ENCODE results near the gene RABGEF1. TPM values are rescaled to one million over a fixed set of nuclear protein-coding genes. Genes with fewer than 3 reads are reported as not detected.
"Not testable (repeated sequence)": the region's sequence is repeated elsewhere in the genome, so short reads cannot be mapped to it uniquely, and the experiment has no call there.

Gene RABGEF1
- total and polyA plus RNA-seq, 3 donors from 2014 or later: 62.5 to 78.4 (median 70.2) TPM

- 75 to 79% methylated on average over 6 of the region's 6 CpGs for WGBS, 2 donors
- intact Hi-C loops (cut with DNase I; ENCODE audit: low total_unique reads): no loop called here
- no peak overlapping the region for H3K4me3 ChIP-seq
These were observed 2.9 kb upstream of the RABGEF1 start for GRCh38 chr7:66737667-66738066.

GRCh38 chr7:66739477-66739876 is 1.1 kb upstream of the RABGEF1 start:
- no peaks in the 10 kb centered on the region for H3K27me3 ChIP-seq
- H3K4me3 ChIP-seq: peak overlapping the region; percentile 86 to 91
- intact Hi-C loops (cut with DNase I; ENCODE audit: low total_unique reads): no loop called here
- peaks cover 7% of the 10 kb centered on the region for H3K4me1 ChIP-seq
- peak overlapping the region in 1 of 2 donors; percentile 95 for H3K27ac ChIP-seq
- H3K9me3 ChIP-seq: no peaks in the 10 kb centered on the region
- no peak for TF ChIP-seq POLR2A (IDR thresholded peaks at IDR 0.05)
- TF ChIP-seq CTCF (IDR thresholded peaks at IDR 0.05): no peak
- no peaks in the 10 kb centered on the region for H3K36me3 ChIP-seq (ENCODE audit: low read depth, missing control alignments)
- no peak for DNase-seq
- WGBS, 2 donors: 64 to 67% methylated on average over 14 of the region's 14 CpGs

More at GRCh38 chr7:66737667-66738066, 2.9 kb upstream of the RABGEF1 start:
- no peaks in the 10 kb centered on the region for H3K27me3 ChIP-seq
- no peak overlapping the region for H3K27ac ChIP-seq
- no peaks in the 10 kb centered on the region for H3K36me3 ChIP-seq (ENCODE audit: low read depth, missing control alignments)
- no peaks in the 10 kb centered on the region for H3K9me3 ChIP-seq
- no peak for DNase-seq
- TF ChIP-seq POLR2A (IDR thresholded peaks at IDR 0.05): no peak
- TF ChIP-seq CTCF (IDR thresholded peaks at IDR 0.05): no peak
- peaks cover 7% of the 10 kb centered on the region for H3K4me1 ChIP-seq

- DNase-seq: no peak
- 8 to 9% methylated on average over 7 to 12 of the region's 12 CpGs for WGBS, 2 donors
- H3K4me3 ChIP-seq: peak overlapping the region; percentile 86 to 91
- intact Hi-C loops (cut with DNase I; ENCODE audit: low total_unique reads): no loop called here
- peaks cover 7% of the 10 kb centered on the region for H3K4me1 ChIP-seq
- no peaks in the 10 kb centered on the region for H3K27me3 ChIP-seq
- peak overlapping the region; percentile 95 for H3K27ac ChIP-seq
- no peaks in the 10 kb centered on the region for H3K9me3 ChIP-seq
- no peak for TF ChIP-seq CTCF (IDR thresholded peaks at IDR 0.05)
- no peak for TF ChIP-seq POLR2A (IDR thresholded peaks at IDR 0.05)
- H3K36me3 ChIP-seq (ENCODE audit: low read depth, missing control alignments): no peaks in the 10 kb centered on the region
These were observed 606 bp upstream of the RABGEF1 start for GRCh38 chr7:66739953-66740301.

- WGBS, 2 donors: 0 to 1% methylated on average over 2 to 46 of the region's 54 CpGs
- H3K36me3 ChIP-seq (ENCODE audit: low read depth, missing control alignments); H3K9me3 ChIP-seq; H3K27me3 ChIP-seq; H3K4me1 ChIP-seq; intact Hi-C loops (cut with DNase I; ENCODE audit: low total_unique reads): not testable (repeated sequence)
- peak in 1 of 3 experiments; percentile 5 for TF ChIP-seq CTCF (IDR thresholded peaks at IDR 0.05)
- Histone ChIP-seq H3K4me3 (peak overlapping the region; percentile 86 to 91), H3K27ac (peak overlapping the region; percentile 95)
- DNase-seq: peak; percentile 55
These were observed 612 bp downstream of the RABGEF1 start for GRCh38 chr7:66740980-66741709.

GRCh38 chr7:66741710-66742049 is 1.1 kb downstream of the RABGEF1 start:
- TF ChIP-seq POLR2A (IDR thresholded peaks at IDR 0.05): no peak
- no peak for TF ChIP-seq CTCF (IDR thresholded peaks at IDR 0.05)
- H3K27ac ChIP-seq: peak overlapping the region; percentile 95
- peaks cover 7% of the 10 kb centered on the region for H3K4me1 ChIP-seq
- peak; percentile 67 for DNase-seq
- no peaks in the 10 kb centered on the region for H3K9me3 ChIP-seq
- intact Hi-C loops (cut with DNase I; ENCODE audit: low total_unique reads): no loop called here
- no peaks in the 10 kb centered on the region for H3K36me3 ChIP-seq (ENCODE audit: low read depth, missing control alignments)
- WGBS, 2 donors: 14 to 36% methylated on average over 17 of the region's 17 CpGs
- H3K4me3 ChIP-seq: peak overlapping the region; percentile 86 to 91
- no peaks in the 10 kb centered on the region for H3K27me3 ChIP-seq

GRCh38 chr7:66742298-66742697 is 1.8 kb downstream of the RABGEF1 start:
- H3K9me3 ChIP-seq; H3K36me3 ChIP-seq (ENCODE audit: low read depth, missing control alignments); intact Hi-C loops (cut with DNase I; ENCODE audit: low total_unique reads); H3K4me1 ChIP-seq; DNase-seq; H3K27me3 ChIP-seq: not testable (repeated sequence)
- H3K27ac ChIP-seq: peak overlapping the region; percentile 95
- WGBS, 2 donors: 36 to 44% methylated on average over 4 of the region's 4 CpGs
- peak overlapping the region in 1 of 2 donors; percentile 91 for H3K4me3 ChIP-seq

All from testis (tissue), 3 donors.